Stomach (tissue), 9 donors: ENCODE results near the gene KRTAP5-9. TPM values are rescaled to one million over a fixed set of nuclear protein-coding genes. Genes with fewer than 3 reads are reported as not detected.
"Not testable (repeated sequence)": the region's sequence is repeated elsewhere in the genome, so short reads cannot be mapped to it uniquely, and the experiment has no call there.

Experiments used
- DNase-seq, 2 donors: peaks; one replicate each; pipeline versions ENCODE4 v3.0.0 to v3.0.0-alpha.2; 2013 to 2019
- H3K27ac ChIP-seq, 5 donors: fragments of 200-600 bp in 4 of 5; sonication (generic) in 4 of 5; one replicate each; pipeline ENCODE4 v1.5.1; 2013 to 2019; ENCODE audit warnings: mild to moderate bottlenecking in 1 of 5, moderate library complexity in 1 of 5
- H3K27me3 ChIP-seq, 3 donors: fragments of 200-600 bp; sonication (generic); one replicate each; pipeline ENCODE4 v1.5.1; 2017 to 2019; ENCODE audit warnings: mixed run types in 1 of 3
- H3K36me3 ChIP-seq, 4 donors: fragments of 200-600 bp; sonication (generic); 1 replicate in 3 of 4; 2 replicates in 1 of 4; pipeline ENCODE4 v1.5.1; 2016 to 2019
- H3K4me1 ChIP-seq, 4 donors: fragments of 200-600 bp; sonication (generic); one replicate each; pipeline ENCODE4 v1.5.1; 2016 to 2019
- H3K4me3 ChIP-seq, 4 donors: fragments of 200-600 bp; sonication (generic) in 3 of 4; one replicate each; pipeline ENCODE4 v1.5.1; 2016 to 2019; ENCODE audit warnings: mild to moderate bottlenecking in 1 of 4
- H3K9me3 ChIP-seq, 4 donors: fragments of 200-600 bp; sonication (generic); one replicate each; pipeline ENCODE4 v1.5.1; 2016 to 2019
- EP300 ChIP-seq: sonication (generic); formaldehyde crosslinking; IDR thresholded peaks from one replicate; pipeline ENCODE4 v1.6.1; 2017; ENCODE audit warnings: antibody characterized with exemption
- POLR2A ChIP-seq, 4 donors: fragments of 450-650 bp; IDR thresholded peaks; one replicate each; pipeline ENCODE4 v1.6.1; 2016; ENCODE audit warnings: antibody characterized with exemption in 4 of 4, control low read depth in 2 of 4, mild to moderate bottlenecking in 1 of 4, moderate library complexity in 1 of 4
- POLR2AphosphoS5 ChIP-seq, 3 donors: sonication (generic); formaldehyde crosslinking; IDR thresholded peaks; one replicate each; pipeline ENCODE4 v1.6.1; 2016; ENCODE audit warnings: antibody characterized with exemption in 3 of 3
- WGBS, 5 donors: extraction: QIAGEN DNeasy Blood & Tissue Kit in 3 of 5; methylation state at CpG; one replicate each; pipeline versions ENCODE4 v1.1.5 to v1.1.7; 2013 to 2018; 5-methylcytosine and 5-hydroxymethylcytosine counted together
- intact Hi-C: fragments of 100-400 bp; cut with DNase I; formaldehyde crosslinking; loops from one replicate; pipeline ENCODE4 v1.15.1; 2023; ENCODE audit warnings: low total_unique reads
- polyA plus RNA-seq, 3 donors: library from polyadenylated mRNA; stranded (reverse); fragments of 200-250 nt; gene quantifications; one replicate each; pipeline ENCODE4 v1.2.3, GENCODE V29; 2013
- total RNA-seq, 5 donors: library from RNA; depleted of rRNA; stranded (reverse); fragments of >200 nt; gene quantifications; one replicate each; pipeline versions ENCODE4 v1.1.0 to v1.2.3, GENCODE V29; 2014 to 2016
- TF ChIP-seq, protein P1 (sequence below), 7 experiments: fragments of 450-650 bp in 4 of 7; fragments of 200-600 bp in 3 of 7; sonication (generic) in 3 of 7; IDR thresholded peaks; one replicate each; pipeline ENCODE4 v1.5.1; 2016 to 2019; ENCODE audit warnings: antibody characterized with exemption in 7 of 7, control low read depth in 2 of 7, mild to moderate bottlenecking in 1 of 7
- donor health status: healthy with polysubstance abuse.
- donor health status: Bipolar disorder and iron deficiency.
- donor health status: healthy.

Gene KRTAP5-9
- total and polyA plus RNA-seq, 8 donors = 0.55 TPM; not detected in 7

DNA sequence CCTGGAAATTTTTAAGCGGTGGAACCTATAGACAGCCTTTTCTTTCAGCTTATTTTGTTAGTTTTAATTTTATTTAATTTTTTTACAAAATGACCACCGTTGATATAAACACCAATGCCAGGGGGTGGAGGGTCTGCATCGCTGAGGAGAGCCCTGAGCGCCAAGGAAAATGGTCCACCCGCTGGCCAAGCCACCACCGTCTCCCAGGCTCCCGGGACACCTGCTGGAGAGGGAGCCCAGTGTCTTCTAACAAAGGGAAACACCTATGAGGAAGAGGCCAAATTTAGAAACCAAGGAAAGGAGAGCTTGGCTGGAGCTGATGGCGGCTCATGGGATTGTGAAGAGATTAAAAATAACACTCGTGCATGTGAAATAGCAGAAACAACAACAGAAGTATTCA, 10.7 kb upstream of the KRTAP5-9 start:
- no peak for DNase-seq
- H3K9me3 ChIP-seq = no peaks in the 10 kb centered on the region
- intact Hi-C loops = no loop called here
- H3K36me3 ChIP-seq = no peaks in the 10 kb centered on the region
- TF ChIP-seq POLR2AphosphoS5 (IDR thresholded peaks at IDR 0.05) = no peak
- TF ChIP-seq, protein P1, sequence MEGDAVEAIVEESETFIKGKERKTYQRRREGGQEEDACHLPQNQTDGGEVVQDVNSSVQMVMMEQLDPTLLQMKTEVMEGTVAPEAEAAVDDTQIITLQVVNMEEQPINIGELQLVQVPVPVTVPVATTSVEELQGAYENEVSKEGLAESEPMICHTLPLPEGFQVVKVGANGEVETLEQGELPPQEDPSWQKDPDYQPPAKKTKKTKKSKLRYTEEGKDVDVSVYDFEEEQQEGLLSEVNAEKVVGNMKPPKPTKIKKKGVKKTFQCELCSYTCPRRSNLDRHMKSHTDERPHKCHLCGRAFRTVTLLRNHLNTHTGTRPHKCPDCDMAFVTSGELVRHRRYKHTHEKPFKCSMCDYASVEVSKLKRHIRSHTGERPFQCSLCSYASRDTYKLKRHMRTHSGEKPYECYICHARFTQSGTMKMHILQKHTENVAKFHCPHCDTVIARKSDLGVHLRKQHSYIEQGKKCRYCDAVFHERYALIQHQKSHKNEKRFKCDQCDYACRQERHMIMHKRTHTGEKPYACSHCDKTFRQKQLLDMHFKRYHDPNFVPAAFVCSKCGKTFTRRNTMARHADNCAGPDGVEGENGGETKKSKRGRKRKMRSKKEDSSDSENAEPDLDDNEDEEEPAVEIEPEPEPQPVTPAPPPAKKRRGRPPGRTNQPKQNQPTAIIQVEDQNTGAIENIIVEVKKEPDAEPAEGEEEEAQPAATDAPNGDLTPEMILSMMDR (IDR thresholded peaks at IDR 0.05) = no peak
- no peak for TF ChIP-seq POLR2A (IDR thresholded peaks at IDR 0.05)
- TF ChIP-seq EP300 = no peak
- no peaks in the 10 kb centered on the region for H3K4me1 ChIP-seq
- WGBS, 5 donors = 77 to 84% (median 80%) methylated on average over 9 of the region's 9 CpGs
- H3K27me3 ChIP-seq = no peaks in the 10 kb centered on the region
- H3K27ac ChIP-seq = no peak overlapping the region
- no peak overlapping the region for H3K4me3 ChIP-seq

DNA sequence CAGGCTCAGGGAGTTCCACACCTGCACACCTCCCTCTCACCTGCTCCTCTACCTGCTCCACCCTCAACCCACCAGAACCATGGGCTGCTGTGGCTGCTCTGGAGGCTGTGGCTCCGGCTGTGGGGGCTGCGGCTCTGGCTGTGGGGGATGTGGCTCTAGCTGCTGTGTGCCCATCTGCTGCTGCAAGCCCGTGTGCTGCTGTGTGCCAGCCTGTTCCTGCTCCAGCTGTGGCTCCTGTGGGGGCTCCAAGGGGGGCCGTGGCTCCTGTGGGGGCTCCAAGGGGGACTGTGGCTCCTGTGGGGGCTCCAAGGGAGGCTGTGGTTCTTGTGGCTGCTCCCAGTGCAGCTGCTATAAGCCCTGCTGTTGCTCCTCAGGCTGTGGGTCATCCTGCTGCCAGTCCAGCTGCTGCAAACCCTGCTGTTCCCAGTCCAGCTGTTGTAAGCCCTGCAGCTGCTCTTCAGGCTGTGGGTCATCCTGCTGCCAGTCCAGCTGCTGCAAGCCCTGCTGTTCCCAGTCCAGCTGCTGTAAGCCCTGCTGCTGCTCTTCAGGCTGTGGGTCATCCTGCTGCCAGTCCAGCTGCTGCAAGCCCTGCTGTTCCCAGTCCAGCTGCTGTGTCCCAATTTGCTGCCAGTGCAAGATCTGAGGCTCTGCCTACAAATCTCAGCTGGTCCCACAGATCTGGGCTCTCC, 10.1 kb upstream of the KRTAP5-9 start, which contains the start of gene KRTAP5-8:
Gene KRTAP5-8, plus strand, starts transcription at position 49 of the 689 bp plus-strand sequence. Its CDS starts 31 bp downstream, at position 80.
- H3K9me3 ChIP-seq, intact Hi-C loops, H3K27ac ChIP-seq, H3K4me3 ChIP-seq, H3K27me3 ChIP-seq, DNase-seq, H3K36me3 ChIP-seq, H3K4me1 ChIP-seq: not testable (repeated sequence)
- 57 to 80% (median 68%) methylated on average over 1 to 4 of the region's 4 CpGs; no CpG with 5 or more reads in 1 of the 5 donors for WGBS, 5 donors

DNA sequence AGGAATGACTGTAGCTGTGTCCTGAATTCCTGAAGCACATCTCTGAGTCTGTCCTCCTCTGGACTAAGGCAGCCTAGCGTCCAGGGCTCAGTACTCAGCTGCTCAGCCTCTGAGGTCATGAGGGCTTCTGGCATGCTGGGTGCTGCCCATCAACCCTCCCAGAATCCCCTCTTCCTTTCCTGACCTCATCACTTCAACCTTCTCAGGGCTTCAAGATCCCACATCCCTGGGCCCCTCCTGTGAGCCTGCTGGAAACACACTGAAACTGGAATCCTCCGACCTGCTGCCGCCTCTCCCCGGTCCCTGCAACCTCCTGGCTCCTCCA, 9.6 kb upstream of the KRTAP5-9 start:
- no peak for TF ChIP-seq EP300
- TF ChIP-seq, protein P1 (IDR thresholded peaks at IDR 0.05) = no peak
- no peak for TF ChIP-seq POLR2A (IDR thresholded peaks at IDR 0.05)
- no peak for TF ChIP-seq POLR2AphosphoS5 (IDR thresholded peaks at IDR 0.05)

DNA sequence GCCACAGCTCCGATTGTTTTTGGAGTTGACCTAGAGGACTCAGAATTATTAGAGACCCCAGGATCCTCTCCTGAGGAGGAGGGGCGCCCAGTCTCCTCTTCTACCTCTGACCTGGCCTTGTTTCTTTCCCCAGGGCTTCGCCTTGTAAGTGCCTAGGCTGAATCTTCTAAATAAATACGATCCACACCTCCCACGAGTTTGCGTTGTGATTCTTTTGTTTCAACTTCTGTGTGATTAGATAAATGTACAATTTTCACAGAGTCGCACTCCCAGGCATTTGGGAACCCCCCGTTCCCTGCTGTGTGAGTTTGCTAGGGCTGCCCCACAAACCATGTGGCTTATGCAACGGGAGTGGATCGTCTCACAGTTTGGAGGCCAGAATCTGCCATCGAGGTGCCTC, 9.2 kb upstream of the KRTAP5-9 start:
- no peaks in the 10 kb centered on the region for H3K4me1 ChIP-seq
- no peak overlapping the region for H3K4me3 ChIP-seq
- intact Hi-C loops = no loop called here
- H3K27me3 ChIP-seq = no peaks in the 10 kb centered on the region
- no peaks in the 10 kb centered on the region for H3K9me3 ChIP-seq
- no peaks in the 10 kb centered on the region for H3K36me3 ChIP-seq
- WGBS, 5 donors = 78 to 81% (median 80%) methylated on average over 11 of the region's 11 CpGs
- no peak for DNase-seq
- no peak overlapping the region for H3K27ac ChIP-seq
- TF ChIP-seq POLR2AphosphoS5 (IDR thresholded peaks at IDR 0.05) (no peak), POLR2A (IDR thresholded peaks at IDR 0.05) (no peak), EP300 (no peak)
- TF ChIP-seq, protein P1 (IDR thresholded peaks at IDR 0.05) = no peak

More for the DNA sequence above, 9.6 kb upstream of the KRTAP5-9 start:
- Histone ChIP-seq H3K27ac (no peak overlapping the region), H3K4me1 (no peaks in the 10 kb centered on the region), H3K9me3 (no peaks in the 10 kb centered on the region), H3K27me3 (no peaks in the 10 kb centered on the region), H3K4me3 (no peak overlapping the region), H3K36me3 (no peaks in the 10 kb centered on the region)
- intact Hi-C loops = no loop called here
- no peak for DNase-seq
- WGBS, 5 donors = 80 to 91% (median 87%) methylated on average over 4 of the region's 4 CpGs

DNA sequence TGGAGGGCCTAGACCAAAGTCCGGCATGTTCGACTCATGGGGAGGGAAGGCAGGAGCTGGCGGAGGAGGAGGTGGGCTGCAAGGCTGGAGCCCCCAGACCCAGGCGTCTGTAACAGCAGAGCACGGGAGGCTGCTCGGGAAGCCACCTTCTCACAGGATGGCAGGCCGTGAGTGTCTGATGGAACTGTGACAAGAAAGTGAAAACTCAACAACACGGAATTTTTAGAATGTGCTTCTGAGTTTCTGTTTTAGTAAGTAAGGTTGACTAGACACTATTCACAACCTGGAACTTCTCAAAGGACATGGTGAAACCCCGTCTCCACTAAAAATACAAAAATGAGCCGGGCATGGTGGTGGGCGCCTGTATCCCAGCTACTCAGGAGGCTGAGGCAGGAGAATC, 8.2 kb upstream of the KRTAP5-9 start:
- H3K4me3 ChIP-seq, DNase-seq, H3K27ac ChIP-seq, H3K27me3 ChIP-seq, H3K4me1 ChIP-seq, H3K9me3 ChIP-seq, H3K36me3 ChIP-seq, intact Hi-C loops: not testable (repeated sequence)
- WGBS, 5 donors = 90 to 95% (median 93%) methylated on average over 10 to 11 of the region's 11 CpGs

- H3K4me1 ChIP-seq, H3K27ac ChIP-seq, intact Hi-C loops, H3K4me3 ChIP-seq, H3K9me3 ChIP-seq, DNase-seq, H3K36me3 ChIP-seq, H3K27me3 ChIP-seq: not testable (repeated sequence)
- 83 to 88% (median 86%) methylated on average over 9 of the region's 9 CpGs for WGBS, 5 donors
Measured at GRCh38 chr11:71540521-71541304, 7.5 kb upstream of the KRTAP5-9 start.
